DMS53 treated with DMSO at 0.1 percent for 48 hours (cell line): ENCODE results near the gene ACSM6.

Experiments used
- DNase-seq: peaks from one replicate; lab custom pipeline; 2025; ENCODE audit not compliant: unreplicated experiment; lab: John Stamatoyannopoulos, UW

The ACSM6 gene

GRCh38 chr10:95244152-95244551, 50.1 kb downstream of the ACSM6 start:
- no peak for DNase-seq

GRCh38 chr10:95245425-95246055, 51.5 kb downstream of the ACSM6 start:
- DNase-seq: no peak

GRCh38 chr10:95246582-95247051, 52.6 kb downstream of the ACSM6 start:
- DNase-seq: peak; percentile 44

- DNase-seq: no peak
Observed at GRCh38 chr10:95247200-95247880, 53.3 kb downstream of the ACSM6 start.

GRCh38 chr10:95247881-95248583, 54.0 kb downstream of the ACSM6 start:
- DNase-seq: no peak

GRCh38 chr10:95248989-95249388, 55.0 kb downstream of the ACSM6 start:
- DNase-seq: no peak

- DNase-seq: no peak
Observed at GRCh38 chr10:95249467-95249866, 55.4 kb downstream of the ACSM6 start.

GRCh38 chr10:95250856-95251255, 56.8 kb downstream of the ACSM6 start:
- DNase-seq: no peak

- no peak for DNase-seq
Observed at GRCh38 chr10:95253007-95253406, 59.0 kb downstream of the ACSM6 start.

GRCh38 chr10:95253686-95254085, 59.6 kb downstream of the ACSM6 start:
- DNase-seq: no peak

- DNase-seq: no peak
Observed at GRCh38 chr10:95254629-95255028, 60.6 kb downstream of the ACSM6 start.

- DNase-seq: no peak
Observed at GRCh38 chr10:95256268-95256667, 62.2 kb downstream of the ACSM6 start.

- no peak for DNase-seq
Observed at GRCh38 chr10:95257849-95258248, 63.8 kb downstream of the ACSM6 start.

GRCh38 chr10:95260397-95260881, 66.4 kb downstream of the ACSM6 start:
- DNase-seq: no peak

- DNase-seq: no peak
Observed at GRCh38 chr10:95260909-95261552, 67.0 kb downstream of the ACSM6 start.

- DNase-seq: no peak
Observed at GRCh38 chr10:95261926-95262325, 67.9 kb downstream of the ACSM6 start.

GRCh38 chr10:95262763-95263518, 68.9 kb downstream of the ACSM6 start:
- no peak for DNase-seq

GRCh38 chr10:95263864-95264226, 69.8 kb downstream of the ACSM6 start:
- DNase-seq: no peak

GRCh38 chr10:95264227-95265051, 70.4 kb downstream of the ACSM6 start:
- DNase-seq: no peak

- no peak for DNase-seq
Observed at GRCh38 chr10:95265572-95265971, 71.5 kb downstream of the ACSM6 start.
